ENCODE measurements around the gene WDSUB1.

WDSUB1 gene

DNA sequence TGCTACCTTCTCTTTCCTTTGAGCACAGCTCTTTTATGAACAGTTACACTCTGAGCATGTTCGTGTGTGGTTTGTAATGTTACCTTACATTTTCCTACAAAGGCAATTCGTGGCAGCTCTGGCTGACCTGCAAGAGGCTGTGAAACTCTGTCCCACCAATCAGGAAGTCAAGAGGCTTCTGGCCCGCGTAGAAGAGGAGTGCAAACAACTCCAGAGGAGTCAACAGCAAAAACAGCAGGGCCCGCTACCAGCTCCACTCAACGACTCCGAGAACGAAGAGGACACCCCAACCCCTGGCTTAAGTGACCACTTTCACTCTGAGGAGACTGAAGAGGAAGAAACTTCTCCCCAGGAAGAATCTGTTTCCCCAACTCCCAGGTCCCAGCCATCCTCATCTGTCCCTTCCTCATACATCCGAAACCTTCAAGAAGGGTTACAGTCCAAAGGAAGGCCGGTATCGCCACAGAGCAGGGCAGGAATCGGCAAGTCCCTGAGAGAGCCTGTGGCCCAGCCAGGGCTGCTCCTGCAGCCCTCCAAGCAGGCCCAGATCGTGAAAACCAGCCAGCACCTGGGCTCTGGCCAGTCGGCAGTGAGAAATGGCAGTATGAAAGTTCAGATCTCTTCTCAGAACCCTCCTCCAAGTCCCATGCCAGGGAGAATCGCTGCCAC is 56.9 kb downstream of the WDSUB1 start:
- Histone ChIP-seq H3K9me3 (ENCODE audit: insufficient read depth, low read depth, low read length) (no peaks in the 10 kb centered on the region), H3K27me3 (ENCODE audit: insufficient read depth, low read length) (no peaks in the 10 kb centered on the region), H3K36me3 (ENCODE audit: insufficient read depth, low read depth, low read length) (peaks cover 17% of the 10 kb centered on the region), H3K9ac (ENCODE audit: low read depth, low read length) (no peak overlapping the region), H3K4me3 (ENCODE audit: low read length) (no peak overlapping the region), H3K4me1 (ENCODE audit: insufficient read depth, low read length) (no peaks in the 10 kb centered on the region), H3K27ac (ENCODE audit: low read length) (no peak overlapping the region)

- H3K36me3 ChIP-seq (ENCODE audit: insufficient read depth, low read depth, low read length), result peaks cover 13% of the 10 kb centered on the region; the same call in 1 of the 2 replicates
- no peak overlapping the region for H3K9ac ChIP-seq (ENCODE audit: low read depth, low read length)
- no peak overlapping the region for H3K27ac ChIP-seq (ENCODE audit: low read length)
Measured at GRCh38 chr2:159228081-159228581, 58.4 kb downstream of the WDSUB1 start.

GRCh38 chr2:159227467-159227866 is 59.0 kb downstream of the WDSUB1 start:
- H3K36me3 ChIP-seq (ENCODE audit: insufficient read depth, low read depth, low read length), result peaks cover 13% of the 10 kb centered on the region; the same call in 1 of the 2 replicates
- H3K4me1 ChIP-seq (ENCODE audit: insufficient read depth, low read length), result no peaks in the 10 kb centered on the region

More at GRCh38 chr2:159228081-159228581, 58.4 kb downstream of the WDSUB1 start:
- Histone ChIP-seq H3K4me3 (ENCODE audit: low read length) (no peak overlapping the region), H3K9me3 (ENCODE audit: insufficient read depth, low read depth, low read length) (no peaks in the 10 kb centered on the region), H3K4me1 (ENCODE audit: insufficient read depth, low read length) (no peaks in the 10 kb centered on the region), H3K27me3 (ENCODE audit: insufficient read depth, low read length) (no peaks in the 10 kb centered on the region)

GRCh38 chr2:159226608-159227385 is 59.7 kb downstream of the WDSUB1 start:
- no peak overlapping the region for H3K4me3 ChIP-seq (ENCODE audit: low read length)
- H3K27ac ChIP-seq (ENCODE audit: low read length), result no peak overlapping the region

More at GRCh38 chr2:159227467-159227866, 59.0 kb downstream of the WDSUB1 start:
- no peak overlapping the region for H3K4me3 ChIP-seq (ENCODE audit: low read length)
- H3K9me3 ChIP-seq (ENCODE audit: insufficient read depth, low read depth, low read length), result no peaks in the 10 kb centered on the region
- H3K27ac ChIP-seq (ENCODE audit: low read length), result no peak overlapping the region
- H3K9ac ChIP-seq (ENCODE audit: low read depth, low read length), result no peak overlapping the region
- H3K27me3 ChIP-seq (ENCODE audit: insufficient read depth, low read length), result no peaks in the 10 kb centered on the region

DNA sequence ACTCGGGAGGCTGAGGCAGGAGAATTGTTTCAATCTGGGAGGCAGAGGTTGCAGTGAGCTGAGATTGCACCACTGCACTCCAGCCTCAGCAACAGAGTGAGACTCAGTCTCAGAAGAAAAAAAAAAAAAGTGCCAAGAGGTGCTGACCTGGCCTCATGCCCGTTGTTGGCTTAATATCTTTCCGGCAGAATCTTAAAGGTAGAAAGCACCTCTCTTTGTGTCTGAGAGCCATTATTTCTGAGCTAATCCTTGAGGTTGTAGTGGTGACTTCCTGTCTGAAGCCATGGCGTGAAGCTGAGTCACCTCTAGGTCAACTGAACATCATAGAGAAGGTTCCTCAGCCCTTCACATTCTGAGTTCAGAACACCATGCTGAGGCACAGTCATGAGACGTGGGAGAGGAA is 60.4 kb downstream of the WDSUB1 start:
- Histone ChIP-seq H3K9me3 (ENCODE audit: insufficient read depth, low read depth, low read length) (no peaks in the 10 kb centered on the region), H3K27ac (ENCODE audit: low read length) (no peak overlapping the region), H3K4me1 (ENCODE audit: insufficient read depth, low read length) (no peaks in the 10 kb centered on the region), H3K27me3 (ENCODE audit: insufficient read depth, low read length) (no peaks in the 10 kb centered on the region), H3K4me3 (ENCODE audit: low read length) (no peak overlapping the region), H3K36me3 (ENCODE audit: insufficient read depth, low read depth, low read length) (peaks cover 13% of the 10 kb centered on the region; the same call in 1 of the 2 replicates), H3K9ac (ENCODE audit: low read depth, low read length) (no peak overlapping the region)

More at GRCh38 chr2:159226608-159227385, 59.7 kb downstream of the WDSUB1 start:
- no peaks in the 10 kb centered on the region for H3K4me1 ChIP-seq (ENCODE audit: insufficient read depth, low read length)
- H3K27me3 ChIP-seq (ENCODE audit: insufficient read depth, low read length), result no peaks in the 10 kb centered on the region
- no peaks in the 10 kb centered on the region for H3K9me3 ChIP-seq (ENCODE audit: insufficient read depth, low read depth, low read length)
- peaks cover 13% of the 10 kb centered on the region; the same call in 1 of the 2 replicates for H3K36me3 ChIP-seq (ENCODE audit: insufficient read depth, low read depth, low read length)
- H3K9ac ChIP-seq (ENCODE audit: low read depth, low read length), result no peak overlapping the region

- Histone ChIP-seq H3K36me3 (ENCODE audit: insufficient read depth, low read depth, low read length) (peaks cover 8% of the 10 kb centered on the region; the same call in 1 of the 2 replicates), H3K27me3 (ENCODE audit: insufficient read depth, low read length) (no peaks in the 10 kb centered on the region), H3K9ac (ENCODE audit: low read depth, low read length) (no peak overlapping the region), H3K4me3 (ENCODE audit: low read length) (no peak overlapping the region), H3K9me3 (ENCODE audit: insufficient read depth, low read depth, low read length) (no peaks in the 10 kb centered on the region), H3K27ac (ENCODE audit: low read length) (no peak overlapping the region), H3K4me1 (ENCODE audit: insufficient read depth, low read length) (no peaks in the 10 kb centered on the region)
Measured at GRCh38 chr2:159225025-159226016, 61.2 kb downstream of the WDSUB1 start.

GRCh38 chr2:159224061-159224813 is 62.3 kb downstream of the WDSUB1 start:
- no peaks in the 10 kb centered on the region for H3K27me3 ChIP-seq (ENCODE audit: insufficient read depth, low read length)
- H3K27ac ChIP-seq (ENCODE audit: low read length), result no peak overlapping the region
- H3K4me3 ChIP-seq (ENCODE audit: low read length), result no peak overlapping the region
- no peaks in the 10 kb centered on the region for H3K9me3 ChIP-seq (ENCODE audit: insufficient read depth, low read depth, low read length)
- no peak overlapping the region for H3K9ac ChIP-seq (ENCODE audit: low read depth, low read length)
- H3K4me1 ChIP-seq (ENCODE audit: insufficient read depth, low read length), result no peaks in the 10 kb centered on the region
- H3K36me3 ChIP-seq (ENCODE audit: insufficient read depth, low read depth, low read length), result no peaks in the 10 kb centered on the region; the same call in 1 of the 2 replicates

DNA sequence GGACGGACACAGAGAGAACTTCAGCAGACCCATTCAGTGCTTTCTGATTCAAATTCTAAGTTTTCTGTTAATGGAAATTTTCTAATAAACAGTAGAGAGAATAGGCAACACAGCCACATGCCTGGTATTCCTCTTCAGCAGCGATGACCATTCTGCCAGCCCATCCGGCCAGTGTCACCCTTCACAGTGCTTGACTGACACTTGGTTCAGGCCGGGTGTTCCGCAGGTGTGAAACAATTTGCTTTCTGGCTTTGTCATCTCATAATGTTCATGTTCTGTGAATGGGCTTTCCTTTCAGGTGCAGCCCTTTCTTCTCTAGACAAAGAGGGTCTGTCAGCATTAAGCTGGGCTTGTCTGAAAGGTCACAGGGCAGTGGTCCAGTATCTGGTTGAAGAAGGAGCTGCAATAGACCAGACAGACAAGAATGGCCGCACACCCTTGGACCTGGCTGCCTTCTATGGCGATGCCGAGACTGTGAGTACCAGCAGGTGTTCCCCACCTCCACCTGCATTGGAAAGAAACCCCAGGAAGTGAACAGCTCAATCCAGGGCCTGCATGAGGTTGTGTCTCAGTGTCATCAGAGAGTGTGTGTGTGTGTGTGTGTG is 67.0 kb downstream of the WDSUB1 start:
- Histone ChIP-seq H3K36me3 (ENCODE audit: insufficient read depth, low read depth, low read length) (no peaks in the 10 kb centered on the region), H3K9ac (ENCODE audit: low read depth, low read length) (no peak overlapping the region), H3K9me3 (ENCODE audit: insufficient read depth, low read depth, low read length) (no peaks in the 10 kb centered on the region), H3K4me1 (ENCODE audit: insufficient read depth, low read length) (no peaks in the 10 kb centered on the region), H3K4me3 (ENCODE audit: low read length) (no peak overlapping the region), H3K27ac (ENCODE audit: low read length) (no peak overlapping the region), H3K27me3 (ENCODE audit: insufficient read depth, low read length) (peaks cover 24% of the 10 kb centered on the region)

GRCh38 chr2:159218389-159218788 is 68.1 kb downstream of the WDSUB1 start:
- H3K9me3 ChIP-seq (ENCODE audit: insufficient read depth, low read depth, low read length), result no peaks in the 10 kb centered on the region
- no peak overlapping the region for H3K9ac ChIP-seq (ENCODE audit: low read depth, low read length)
- H3K27ac ChIP-seq (ENCODE audit: low read length), result no peak overlapping the region
- no peaks in the 10 kb centered on the region for H3K36me3 ChIP-seq (ENCODE audit: insufficient read depth, low read depth, low read length)
- no peaks in the 10 kb centered on the region for H3K4me1 ChIP-seq (ENCODE audit: insufficient read depth, low read length)
- peaks cover 35% of the 10 kb centered on the region for H3K27me3 ChIP-seq (ENCODE audit: insufficient read depth, low read length)
- no peak overlapping the region for H3K4me3 ChIP-seq (ENCODE audit: low read length)

DNA sequence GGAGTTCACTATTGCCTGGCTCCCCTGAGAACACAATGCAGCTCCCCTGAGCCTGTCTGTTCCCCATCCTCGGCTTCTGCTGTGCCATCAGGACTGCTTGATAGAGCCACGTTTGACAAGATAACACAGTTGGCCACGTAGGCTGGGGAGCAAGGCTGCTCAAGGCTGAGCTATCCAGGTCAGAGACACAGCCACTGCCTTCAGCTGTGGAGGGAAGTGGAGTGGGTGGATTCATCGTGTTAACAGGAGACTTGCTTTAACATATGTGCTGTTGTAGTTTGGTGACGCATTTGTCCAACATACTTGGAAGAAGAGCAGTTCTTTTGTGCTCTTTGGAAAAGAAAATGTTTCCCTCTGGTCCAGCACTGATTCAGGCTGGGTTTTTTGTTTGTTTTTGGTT is 68.8 kb downstream of the WDSUB1 start:
- H3K4me3 ChIP-seq (ENCODE audit: low read length), result no peak overlapping the region
- no peaks in the 10 kb centered on the region for H3K9me3 ChIP-seq (ENCODE audit: insufficient read depth, low read depth, low read length)
- H3K27me3 ChIP-seq (ENCODE audit: insufficient read depth, low read length), result peaks cover 43% of the 10 kb centered on the region
- no peaks in the 10 kb centered on the region for H3K36me3 ChIP-seq (ENCODE audit: insufficient read depth, low read depth, low read length)
- H3K27ac ChIP-seq (ENCODE audit: low read length), result no peak overlapping the region
- no peak overlapping the region for H3K9ac ChIP-seq (ENCODE audit: low read depth, low read length)
- peaks cover 3% of the 10 kb centered on the region; the same call in 1 of the 2 replicates for H3K4me1 ChIP-seq (ENCODE audit: insufficient read depth, low read length)
